Skeletal muscle tissue (tissue), 4 donors: ENCODE results near the gene USP2. TPM values are rescaled to one million over a fixed set of nuclear protein-coding genes. Genes with fewer than 3 reads are reported as not detected.

Experiments
- H3K27ac ChIP-seq: one replicate; pipeline ENCODE4 v1.7.0; 2013; ENCODE audit warnings: mild to moderate bottlenecking, low read depth, low read length, inconsistent platforms
- H3K27me3 ChIP-seq, 3 donors: one replicate each; pipeline ENCODE4 v1.7.0; 2013; ENCODE audit warnings: low read length in 3 of 3; ENCODE audit not compliant: control insufficient read depth in 3 of 3, insufficient read depth in 3 of 3
- H3K36me3 ChIP-seq, 3 donors: one replicate each; pipeline ENCODE4 v1.7.0; 2013; ENCODE audit warnings: low read length in 3 of 3; ENCODE audit not compliant: control insufficient read depth in 3 of 3, insufficient read depth in 3 of 3
- H3K4me1 ChIP-seq, 3 donors: one replicate each; pipeline ENCODE4 v1.7.0; 2013; ENCODE audit warnings: low read length in 3 of 3, mild to moderate bottlenecking in 3 of 3; ENCODE audit not compliant: control insufficient read depth in 3 of 3, insufficient read depth in 3 of 3
- H3K4me3 ChIP-seq, 3 donors: one replicate each; pipeline ENCODE4 v1.7.0; 2013; ENCODE audit warnings: low read length in 3 of 3
- H3K9ac ChIP-seq, 3 donors: one replicate each; pipeline ENCODE4 v1.7.0; 2013; ENCODE audit warnings: low read length in 3 of 3, mild to moderate bottlenecking in 3 of 3, moderate library complexity in 2 of 3, low read depth in 1 of 3
- H3K9me3 ChIP-seq, 3 donors: one replicate each; pipeline ENCODE4 v1.7.0; 2013; ENCODE audit warnings: low read length in 3 of 3; ENCODE audit not compliant: control insufficient read depth in 3 of 3
- total RNA-seq: library from RNA; depleted of rRNA; stranded (reverse); fragments of >200 nt; gene quantifications from one replicate; pipeline ENCODE4 v1.2.3, GENCODE V29; 2014
- donor health status: Osteomylitis.

USP2 gene
- total RNA-seq, 1 donor from 2014 or later, result 8.9 TPM

- H3K36me3 ChIP-seq, result peaks cover 4 to 21% (median 8%) of the 10 kb centered on the region in 3 donors
- peaks cover 0 to 6% (median 0%) of the 10 kb centered on the region in 3 donors for H3K27me3 ChIP-seq
- peak overlapping the region; percentile 65 to 86 (median 70) for H3K9ac ChIP-seq
- H3K4me1 ChIP-seq, result peaks cover 89 to 92% (median 90%) of the 10 kb centered on the region in 3 donors
- H3K9me3 ChIP-seq, result no peaks in the 10 kb centered on the region
- peak overlapping the region; percentile 100 for H3K27ac ChIP-seq
- peak overlapping the region; percentile 17 to 49 (median 30) for H3K4me3 ChIP-seq
These were observed 14.5 kb downstream of the USP2 start for GRCh38 chr11:119366690-119367620.

- Histone ChIP-seq H3K9ac (peak overlapping the region; percentile 81 to 83 (median 83)), H3K4me1 (peaks cover 86 to 90% (median 88%) of the 10 kb centered on the region in 3 donors), H3K27ac (peak overlapping the region; percentile 100), H3K27me3 (peaks cover 0 to 6% (median 0%) of the 10 kb centered on the region in 3 donors), H3K4me3 (peak overlapping the region; percentile 48 to 69 (median 63)), H3K36me3 (peaks cover 4 to 21% (median 9%) of the 10 kb centered on the region in 3 donors), H3K9me3 (no peaks in the 10 kb centered on the region)
These were observed 16.4 kb downstream of the USP2 start for GRCh38 chr11:119365071-119365591.

- H3K27ac ChIP-seq, result peak overlapping the region; percentile 100
- peaks cover 15 to 32% (median 20%) of the 10 kb centered on the region in 3 donors for H3K36me3 ChIP-seq
- H3K4me3 ChIP-seq, result peak overlapping the region; percentile 57 to 83 (median 79)
- peaks cover 0 to 6% (median 0%) of the 10 kb centered on the region in 3 donors for H3K27me3 ChIP-seq
- peak overlapping the region; percentile 83 to 98 (median 93) for H3K9ac ChIP-seq
- no peaks in the 10 kb centered on the region for H3K9me3 ChIP-seq
- peaks cover 79 to 90% (median 85%) of the 10 kb centered on the region in 3 donors for H3K4me1 ChIP-seq
These were observed 17.5 kb downstream of the USP2 start for GRCh38 chr11:119363851-119364590.

DNA sequence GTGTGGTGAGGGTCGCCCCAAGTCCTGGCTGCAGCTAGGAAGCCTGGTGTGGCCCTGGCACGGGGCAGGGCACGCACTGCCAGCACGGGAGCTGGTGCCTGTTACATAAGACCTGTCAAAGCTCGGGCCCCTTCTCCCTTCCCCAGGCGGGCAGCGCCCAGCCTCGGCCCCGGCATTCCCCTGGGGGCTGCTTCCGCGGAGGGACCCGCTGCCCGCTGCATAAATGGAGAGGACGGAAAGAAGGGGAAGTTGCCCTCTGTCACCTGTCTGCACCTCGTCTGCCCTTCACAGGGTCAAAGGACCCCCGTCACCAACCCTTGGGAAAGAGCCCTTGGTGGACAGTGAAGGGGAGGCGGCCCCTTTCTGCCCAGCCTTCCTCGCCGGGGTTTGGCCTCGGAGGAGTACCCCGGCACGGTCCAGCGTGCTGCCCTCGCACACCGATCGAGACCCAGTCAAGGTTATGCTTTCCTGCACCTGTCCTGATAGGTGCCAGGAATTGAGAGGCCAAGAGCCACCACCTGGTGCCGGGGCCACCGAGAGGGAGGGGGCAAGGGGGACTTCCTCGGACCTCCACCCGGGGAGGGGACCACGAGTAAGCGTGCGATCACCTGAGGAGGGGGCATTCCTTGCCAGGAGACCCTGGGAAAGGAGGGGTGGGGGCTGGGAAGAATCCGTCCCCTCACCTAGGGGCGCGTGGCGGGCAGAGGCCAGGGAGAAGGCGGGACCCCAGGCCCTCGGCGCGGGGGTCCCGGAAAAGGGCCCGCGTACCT lies 18.2 kb downstream of the USP2 start:
- peaks cover 72 to 90% (median 80%) of the 10 kb centered on the region in 3 donors for H3K4me1 ChIP-seq
- H3K9me3 ChIP-seq, result no peaks in the 10 kb centered on the region
- peaks cover 18 to 38% (median 27%) of the 10 kb centered on the region in 3 donors for H3K36me3 ChIP-seq
- H3K4me3 ChIP-seq, result peak overlapping the region; percentile 57 to 83 (median 79)
- peak overlapping the region; percentile 79 to 98 (median 93) for H3K9ac ChIP-seq
- H3K27ac ChIP-seq, result peak overlapping the region; percentile 100
- peaks cover 0 to 6% (median 0%) of the 10 kb centered on the region in 3 donors for H3K27me3 ChIP-seq

- Histone ChIP-seq H3K9ac (peak overlapping the region; percentile 79 to 98 (median 93)), H3K27me3 (peaks cover 0 to 6% (median 0%) of the 10 kb centered on the region in 3 donors)
These were observed 18.8 kb downstream of the USP2 start for GRCh38 chr11:119362741-119363080.

DNA sequence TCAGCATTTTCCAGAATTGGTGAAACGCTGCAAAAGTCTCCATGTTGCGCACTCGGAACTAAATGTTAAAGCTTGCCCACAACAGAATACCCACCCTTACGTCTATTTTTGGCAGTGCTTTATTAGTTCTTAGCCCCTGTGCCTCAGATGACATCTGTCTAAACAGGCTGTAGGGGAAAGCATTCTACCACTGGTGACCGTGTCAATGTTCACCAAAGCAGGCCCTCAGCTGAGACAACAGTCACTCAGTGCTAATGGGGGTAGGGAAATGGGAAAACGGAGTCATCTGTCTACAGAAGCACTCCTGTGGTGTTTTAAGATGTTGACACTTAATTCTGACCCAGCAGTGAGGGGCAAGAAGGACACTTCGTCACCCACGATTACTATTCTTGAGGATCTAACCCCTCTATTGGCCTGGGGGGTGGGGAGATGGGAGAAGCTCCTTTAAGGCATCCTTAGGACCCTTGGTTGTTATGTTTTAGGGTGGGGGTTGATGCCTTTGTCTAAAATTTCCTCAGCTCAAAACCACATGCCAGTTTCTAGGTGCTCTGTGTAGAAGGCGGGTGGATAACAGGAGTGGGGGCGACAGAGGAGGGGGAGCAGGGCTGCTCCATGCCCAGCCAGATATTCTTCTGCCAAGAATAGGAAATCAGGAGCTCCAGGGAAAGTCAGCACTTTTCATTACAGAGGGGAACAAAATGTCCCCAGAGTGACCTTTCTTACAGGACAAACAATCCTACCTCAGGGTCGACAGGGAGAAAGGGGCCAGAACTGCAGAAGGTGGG lies 19.4 kb downstream of the USP2 start:
- Histone ChIP-seq H3K9me3 (no peaks in the 10 kb centered on the region), H3K27ac (peak overlapping the region; percentile 100), H3K4me3 (peak overlapping the region; percentile 57 to 83 (median 79)), H3K27me3 (peaks cover 0 to 6% (median 0%) of the 10 kb centered on the region in 3 donors), H3K4me1 (peaks cover 67 to 89% (median 77%) of the 10 kb centered on the region in 3 donors), H3K36me3 (peaks cover 24 to 37% (median 31%) of the 10 kb centered on the region in 3 donors), H3K9ac (peak overlapping the region; percentile 79 to 98 (median 93))

More at GRCh38 chr11:119362741-119363080, 18.8 kb downstream of the USP2 start:
- H3K27ac ChIP-seq, result peak overlapping the region; percentile 100
- no peaks in the 10 kb centered on the region for H3K9me3 ChIP-seq
- peaks cover 23 to 40% (median 32%) of the 10 kb centered on the region in 3 donors for H3K36me3 ChIP-seq
- peaks cover 68 to 90% (median 78%) of the 10 kb centered on the region in 3 donors for H3K4me1 ChIP-seq
- H3K4me3 ChIP-seq, result peak overlapping the region; percentile 57 to 83 (median 79)

DNA sequence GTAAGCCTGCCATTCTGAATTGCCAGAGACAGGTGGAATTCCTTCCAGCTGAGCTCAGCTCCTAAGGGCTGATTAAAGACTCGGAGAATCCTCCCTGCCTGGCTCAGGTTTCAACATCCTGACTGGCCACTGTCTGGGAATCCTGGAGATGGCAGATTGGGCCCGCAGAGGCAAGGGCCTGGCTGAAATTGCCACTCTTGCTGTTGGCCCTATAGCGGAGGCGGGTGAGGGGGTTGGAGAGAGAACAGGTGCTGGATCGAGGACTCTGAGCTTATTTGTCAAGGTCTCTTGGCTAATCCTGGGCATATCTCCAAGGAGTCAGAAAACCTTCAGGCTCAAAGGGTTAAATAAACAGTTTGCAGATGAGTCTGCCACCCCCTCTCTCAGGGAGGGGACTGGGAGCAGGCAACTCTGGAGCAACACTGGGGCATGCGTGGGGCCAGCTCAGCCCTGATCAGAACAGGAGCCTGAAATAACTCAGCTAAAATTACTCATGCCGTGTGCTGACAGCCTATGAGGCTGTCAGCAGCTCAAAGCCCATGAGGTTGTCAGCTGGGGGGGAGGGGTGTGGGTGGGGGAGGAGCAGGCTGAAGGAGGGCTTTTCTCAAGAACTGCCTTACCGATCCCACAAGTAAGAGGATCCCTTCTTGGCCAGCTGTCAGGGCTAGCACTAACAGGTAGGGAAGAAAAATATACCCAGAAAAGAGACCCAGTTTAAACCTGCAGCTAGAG lies 20.3 kb downstream of the USP2 start:
- Histone ChIP-seq H3K4me3 (peak overlapping the region; percentile 45 to 83 (median 57)), H3K9me3 (no peaks in the 10 kb centered on the region), H3K9ac (peak overlapping the region; percentile 79 to 98 (median 93)), H3K36me3 (peaks cover 24 to 33% (median 29%) of the 10 kb centered on the region in 3 donors), H3K27me3 (peaks cover 0 to 6% (median 0%) of the 10 kb centered on the region in 3 donors), H3K4me1 (peaks cover 58 to 87% (median 71%) of the 10 kb centered on the region in 3 donors), H3K27ac (peak overlapping the region; percentile 100)
